MM.1S (cell line): ENCODE data around the gene DHRS11.

Experiments
- DNase-seq: peaks from one replicate; pipeline ENCODE4 v3.0.0-alpha.2; 2015
- H2AFZ ChIP-seq: fragments of 300-600 bp; sonication (generic); 2 replicates; pipeline ENCODE4 v1.6.0; 2016; ENCODE audit warnings: antibody characterized with exemption, low read length
- H3F3A ChIP-seq: fragments of 300-600 bp; sonication (generic); 2 replicates; pipeline ENCODE4 v1.6.1; 2016; ENCODE audit warnings: mild to moderate bottlenecking, antibody characterized with exemption, low read length, moderate library complexity, mixed read lengths; ENCODE audit not compliant: insufficient read depth
- H3K27ac ChIP-seq: fragments of 300-600 bp; sonication (generic); 2 replicates; pipeline ENCODE4 v1.5.1; 2016; ENCODE audit warnings: mild to moderate bottlenecking, low read length
- H3K27me3 ChIP-seq: fragments of 300-600 bp; sonication (generic); replicated peaks from 2 replicates; pipeline ENCODE4 v1.6.0; 2016; ENCODE audit warnings: low read length; ENCODE audit not compliant: insufficient read depth
- H3K36me3 ChIP-seq: fragments of 300-600 bp; sonication (generic); replicated peaks from 2 replicates; pipeline ENCODE4 v1.6.1; 2016; ENCODE audit warnings: mild to moderate bottlenecking, low read length, mixed read lengths; ENCODE audit not compliant: insufficient read depth
- H3K4me1 ChIP-seq: fragments of 300-600 bp; sonication (generic); 2 replicates; pipeline ENCODE4 v1.6.1; 2016; ENCODE audit warnings: low read length, mixed read lengths
- H3K4me2 ChIP-seq: fragments of 300-600 bp; sonication (generic); 2 replicates; pipeline ENCODE4 v1.6.0; 2016; ENCODE audit warnings: low read depth, low read length
- H3K4me3 ChIP-seq: fragments of 300-600 bp; sonication (generic); 2 replicates; pipeline ENCODE4 v1.5.1; 2016; ENCODE audit warnings: low read length, mixed read lengths
- H3K79me2 ChIP-seq: fragments of 300-600 bp; sonication (generic); 2 replicates; pipeline ENCODE4 v1.6.1; 2016; ENCODE audit warnings: mixed run types, low read length, mixed read lengths
- H3K9ac ChIP-seq: fragments of 300-600 bp; sonication (generic); 2 replicates; pipeline ENCODE4 v1.6.1; 2016; ENCODE audit warnings: low read length, mixed read lengths
- H3K9me2 ChIP-seq: fragments of 300-600 bp; sonication (generic); replicated peaks from 2 replicates; pipeline ENCODE4 v1.6.1; 2016; ENCODE audit warnings: mild to moderate bottlenecking, low read length, mixed read lengths; ENCODE audit not compliant: insufficient read depth
- H3K9me3 ChIP-seq: fragments of 300-600 bp; sonication (generic); replicated peaks from 2 replicates; pipeline ENCODE4 v1.6.1; 2016; ENCODE audit warnings: mild to moderate bottlenecking, low read length, mixed read lengths; ENCODE audit not compliant: insufficient read depth
- H4K20me1 ChIP-seq: fragments of 300-600 bp; sonication (generic); 2 replicates; pipeline ENCODE4 v1.6.1; 2016; ENCODE audit warnings: mild to moderate bottlenecking, low read length, moderate library complexity, mixed read lengths; ENCODE audit not compliant: insufficient read depth
- EZH2 ChIP-seq: fragments of 300-600 bp; sonication (generic); optimal IDR thresholded peaks from 2 replicates; pipeline ENCODE3; 2017; ENCODE audit warnings: low read depth, mild to moderate bottlenecking, antibody characterized with exemption, low read length, mixed read lengths
- EZH2phosphoT487 ChIP-seq: fragments of 300-600 bp; sonication (generic); IDR thresholded peaks from 2 replicates; pipeline ENCODE4 v1.6.1; 2018; ENCODE audit warnings: antibody characterized with exemption, low read length
- TF ChIP-seq, protein P1 (sequence below): fragments of 300-600 bp; sonication (generic); IDR thresholded peaks from 2 replicates; pipeline ENCODE4 v1.5.1; 2016; ENCODE audit warnings: antibody characterized with exemption, low read length, mixed read lengths

Gene DHRS11, protein sequence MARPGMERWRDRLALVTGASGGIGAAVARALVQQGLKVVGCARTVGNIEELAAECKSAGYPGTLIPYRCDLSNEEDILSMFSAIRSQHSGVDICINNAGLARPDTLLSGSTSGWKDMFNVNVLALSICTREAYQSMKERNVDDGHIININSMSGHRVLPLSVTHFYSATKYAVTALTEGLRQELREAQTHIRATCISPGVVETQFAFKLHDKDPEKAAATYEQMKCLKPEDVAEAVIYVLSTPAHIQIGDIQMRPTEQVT

DNA sequence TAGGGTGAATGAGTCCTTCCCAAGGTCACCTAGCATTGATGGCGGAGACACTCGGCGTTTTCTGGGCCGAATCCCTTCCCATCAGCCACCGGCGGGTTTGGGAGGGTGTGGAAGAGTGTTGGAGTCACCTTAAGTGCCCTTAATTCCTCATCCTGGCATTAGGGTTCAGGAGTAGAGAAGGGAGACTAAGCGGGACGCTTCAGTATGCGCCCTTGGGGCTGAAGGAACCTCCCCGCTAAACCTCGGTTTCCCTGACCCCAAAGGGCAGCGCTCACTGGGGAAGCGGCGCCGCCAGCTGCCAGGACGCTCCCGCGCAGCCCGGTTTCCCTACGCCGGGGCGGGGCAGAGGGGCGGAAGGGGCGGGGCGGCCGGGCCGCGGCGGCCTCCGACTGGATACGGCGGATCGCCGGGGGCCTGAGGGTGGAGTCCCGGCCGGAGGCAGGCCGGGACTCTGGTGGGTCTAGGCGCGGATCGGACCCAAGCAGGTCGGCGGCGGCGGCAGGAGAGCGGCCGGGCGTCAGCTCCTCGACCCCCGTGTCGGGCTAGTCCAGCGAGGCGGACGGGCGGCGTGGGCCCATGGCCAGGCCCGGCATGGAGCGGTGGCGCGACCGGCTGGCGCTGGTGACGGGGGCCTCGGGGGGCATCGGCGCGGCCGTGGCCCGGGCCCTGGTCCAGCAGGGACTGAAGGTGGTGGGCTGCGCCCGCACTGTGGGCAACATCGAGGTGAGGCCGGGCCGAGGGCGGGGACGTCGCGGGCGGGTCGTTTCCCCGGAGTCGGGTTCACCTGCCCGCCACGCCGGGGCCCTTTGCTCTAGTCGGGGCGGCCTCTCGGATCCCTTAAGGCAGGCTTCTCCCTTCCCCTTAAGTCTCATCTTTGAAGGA is at the start of gene DHRS11:
Gene DHRS11 (plus strand): TSS at position 446 of the 882 bp plus-strand sequence. CDS start 131 bp downstream, at position 577.
- Histone ChIP-seq H3K4me3 (peak within 1 kb of the TSS; percentile 73), H3K79me2 (peaks cover 5% of the 10 kb centered on the region; the same call in 1 of the 2 replicates), H3K4me2 (peak within 1 kb of the TSS; percentile 94), H3K9ac (peak within 1 kb of the TSS; percentile 70), H4K20me1 (no peaks in the 10 kb centered on the region), H3K27ac (no peak within 1 kb of the TSS), H3K9me3 (no peaks in the 10 kb centered on the region), H2AFZ (peak within 1 kb of the TSS; percentile 51), H3K4me1 (peaks cover 5% of the 10 kb centered on the region; the same call in 1 of the 2 replicates), H3K36me3 (peaks cover 6% of the 10 kb centered on the region; the same call in 1 of the 2 replicates), H3K9me2 (no peaks in the 10 kb centered on the region), H3F3A (peaks cover 26% of the 10 kb centered on the region), H3K27me3 (no peaks in the 10 kb centered on the region)
- TF ChIP-seq, protein P1, sequence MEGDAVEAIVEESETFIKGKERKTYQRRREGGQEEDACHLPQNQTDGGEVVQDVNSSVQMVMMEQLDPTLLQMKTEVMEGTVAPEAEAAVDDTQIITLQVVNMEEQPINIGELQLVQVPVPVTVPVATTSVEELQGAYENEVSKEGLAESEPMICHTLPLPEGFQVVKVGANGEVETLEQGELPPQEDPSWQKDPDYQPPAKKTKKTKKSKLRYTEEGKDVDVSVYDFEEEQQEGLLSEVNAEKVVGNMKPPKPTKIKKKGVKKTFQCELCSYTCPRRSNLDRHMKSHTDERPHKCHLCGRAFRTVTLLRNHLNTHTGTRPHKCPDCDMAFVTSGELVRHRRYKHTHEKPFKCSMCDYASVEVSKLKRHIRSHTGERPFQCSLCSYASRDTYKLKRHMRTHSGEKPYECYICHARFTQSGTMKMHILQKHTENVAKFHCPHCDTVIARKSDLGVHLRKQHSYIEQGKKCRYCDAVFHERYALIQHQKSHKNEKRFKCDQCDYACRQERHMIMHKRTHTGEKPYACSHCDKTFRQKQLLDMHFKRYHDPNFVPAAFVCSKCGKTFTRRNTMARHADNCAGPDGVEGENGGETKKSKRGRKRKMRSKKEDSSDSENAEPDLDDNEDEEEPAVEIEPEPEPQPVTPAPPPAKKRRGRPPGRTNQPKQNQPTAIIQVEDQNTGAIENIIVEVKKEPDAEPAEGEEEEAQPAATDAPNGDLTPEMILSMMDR, result no peak
- TF ChIP-seq EZH2 (no peak), EZH2phosphoT487 (no peak)
- DNase-seq, result peak; percentile 75

DNA sequence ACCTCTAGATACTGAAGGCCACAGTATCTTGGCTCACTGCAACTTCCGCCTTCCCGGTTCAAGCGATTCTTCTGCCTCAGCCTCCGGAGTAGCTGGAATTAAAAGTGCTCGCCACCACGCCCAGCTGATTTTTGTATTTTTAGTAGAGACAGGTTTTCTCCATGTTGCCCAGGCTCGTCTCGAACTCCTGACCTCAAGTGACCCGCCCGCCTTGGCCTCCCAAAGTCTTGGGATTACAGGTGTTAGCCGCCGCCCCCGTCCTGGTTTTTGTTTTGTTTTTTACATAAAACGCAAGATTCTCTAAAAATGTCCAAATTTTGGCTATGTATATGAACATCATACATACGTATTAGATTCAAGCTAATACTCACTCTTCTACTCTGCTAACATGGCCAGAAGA is 48.9 kb upstream of the DHRS11 start:
- Histone ChIP-seq H2AFZ (no peak overlapping the region), H3K4me3 (no peak overlapping the region)

DNA sequence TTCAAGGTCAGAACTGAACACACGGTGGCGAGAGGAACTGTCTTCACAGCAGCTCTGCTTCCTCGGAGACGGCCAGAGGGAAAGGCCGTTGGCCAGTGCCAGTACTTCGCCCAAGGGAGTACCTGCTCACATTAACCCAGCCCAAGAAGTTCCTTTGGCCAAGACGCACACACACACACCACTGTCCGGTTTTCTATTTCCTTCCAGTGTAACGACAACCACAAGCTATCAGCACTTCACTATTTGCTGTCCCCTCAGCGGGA is 47.7 kb upstream of the DHRS11 start:
- Histone ChIP-seq H3K79me2 (peaks cover 52% of the 10 kb centered on the region), H3K4me3 (peak overlapping the region; percentile 96), H3K36me3 (peaks cover 5% of the 10 kb centered on the region; the same call in 1 of the 2 replicates), H3K27ac (peak overlapping the region; percentile 99), H3K4me2 (peak overlapping the region; percentile 77), H3K9me3 (no peaks in the 10 kb centered on the region), H4K20me1 (peaks cover 16% of the 10 kb centered on the region), H2AFZ (peak overlapping the region; percentile 100), H3K9me2 (no peaks in the 10 kb centered on the region), H3K4me1 (peaks cover 20% of the 10 kb centered on the region), H3K27me3 (no peaks in the 10 kb centered on the region), H3K9ac (peak overlapping the region; percentile 99), H3F3A (peaks cover 24% of the 10 kb centered on the region)
- peak; percentile 69 for DNase-seq
- TF ChIP-seq, protein P1, result peak; percentile 29
- no peak for TF ChIP-seq EZH2phosphoT487

More for the DNA sequence above, 48.9 kb upstream of the DHRS11 start:
- Histone ChIP-seq H3K36me3 (peaks cover 5% of the 10 kb centered on the region; the same call in 1 of the 2 replicates), H3K9me3 (no peaks in the 10 kb centered on the region), H3K4me1 (peaks cover 17% of the 10 kb centered on the region), H3F3A (peaks cover 27% of the 10 kb centered on the region), H4K20me1 (peaks cover 13% of the 10 kb centered on the region), H3K27ac (no peak overlapping the region), H3K4me2 (peak overlapping the region; percentile 77; the same call in 1 of the 2 replicates), H3K9ac (no peak overlapping the region), H3K79me2 (peaks cover 41% of the 10 kb centered on the region), H3K27me3 (no peaks in the 10 kb centered on the region), H3K9me2 (no peaks in the 10 kb centered on the region)
- DNase-seq, result no peak
- TF ChIP-seq, protein P1, result no peak
- no peak for TF ChIP-seq EZH2
- no peak for TF ChIP-seq EZH2phosphoT487
